GM23338 (cell line): ENCODE data around the gene PRR11. TPM values are rescaled to one million over a fixed set of nuclear protein-coding genes. Genes with fewer than 3 reads are reported as not detected.

ENCODE experiments used
- ATAC-seq: fragments of 200-7000 bp; cut with Tn5 transposase; 3 replicates; pipeline ENCODE4 v1.9.1; 2020
- DNase-seq: peaks from one replicate; pipeline ENCODE4 v3.0.0-alpha.2; 2015; ENCODE audit warnings: low spot score
- H2AFZ ChIP-seq: fragments of 200-600 bp; sonication (generic); 2 replicates; pipeline ENCODE4 v1.8.0; 2016; ENCODE audit warnings: antibody characterized with exemption, mild to moderate bottlenecking, moderate library complexity
- H3F3A ChIP-seq: fragments of 200-600 bp; sonication (generic); replicated peaks from 2 replicates; pipeline ENCODE4 v1.8.0; 2017; ENCODE audit warnings: antibody characterized with exemption, mixed run types, low read depth
- H3K27ac ChIP-seq: fragments of 200-600 bp; sonication (generic); 2 replicates; pipeline ENCODE4 v1.6.1; 2016; ENCODE audit warnings: low read depth
- H3K27me3 ChIP-seq: fragments of 200-600 bp; sonication (generic); 2 replicates; pipeline ENCODE4 v1.8.0; 2016; ENCODE audit warnings: mild to moderate bottlenecking, mixed run types, moderate library complexity; ENCODE audit not compliant: insufficient read depth
- H3K36me3 ChIP-seq: fragments of 200-600 bp; sonication (generic); 2 replicates; pipeline ENCODE4 v1.8.0; 2016; ENCODE audit warnings: mild to moderate bottlenecking; ENCODE audit not compliant: insufficient read depth
- H3K4me1 ChIP-seq: fragments of 200-600 bp; sonication (generic); 2 replicates; pipeline ENCODE4 v1.8.0; 2016; ENCODE audit warnings: mild to moderate bottlenecking, moderate library complexity; ENCODE audit not compliant: insufficient read depth
- H3K4me2 ChIP-seq: fragments of 200-600 bp; sonication (generic); 2 replicates; pipeline ENCODE4 v1.7.1; 2017; ENCODE audit warnings: mixed run types
- H3K4me3 ChIP-seq: fragments of 200-600 bp; sonication (generic); 2 replicates; pipeline ENCODE4 v1.6.1; 2016; ENCODE audit warnings: mixed run types
- H3K79me2 ChIP-seq: fragments of 200-600 bp; sonication (generic); replicated peaks from 2 replicates; pipeline ENCODE4 v1.8.0; 2017; ENCODE audit warnings: mild to moderate bottlenecking; ENCODE audit not compliant: insufficient read depth
- H3K9me2 ChIP-seq: fragments of 200-600 bp; sonication (generic); 2 replicates; pipeline ENCODE4 v1.8.0; 2017; ENCODE audit not compliant: insufficient read depth
- H4K20me1 ChIP-seq: fragments of 200-600 bp; sonication (generic); replicated peaks from 2 replicates; pipeline ENCODE4 v1.8.0; 2017; ENCODE audit warnings: mild to moderate bottlenecking; ENCODE audit not compliant: insufficient read depth
- H3K27ac Mint-ChIP-seq: 2 replicates; pipeline ENCODE4 v1.8.0; 2020; ENCODE audit warnings: inconsistent platforms, mild to moderate bottlenecking, moderate library complexity, mixed read lengths
- H3K27me3 Mint-ChIP-seq: 3 replicates; pipeline ENCODE4 v1.8.0; 2022; ENCODE audit warnings: low read depth, mild to moderate bottlenecking, moderate library complexity, mixed read lengths, inconsistent platforms; ENCODE audit not compliant: insufficient read depth, poor library complexity
- H3K36me3 Mint-ChIP-seq: 3 replicates; pipeline ENCODE4 v1.8.0; 2021; ENCODE audit warnings: low read depth, mild to moderate bottlenecking, inconsistent platforms, moderate library complexity, mixed read lengths
- H3K4me1 Mint-ChIP-seq: 3 replicates; pipeline ENCODE4 v1.8.0; 2020; ENCODE audit warnings: mild to moderate bottlenecking, inconsistent platforms, mixed read lengths
- H3K4me3 Mint-ChIP-seq: 3 replicates; pipeline ENCODE4 v1.8.0; 2021; ENCODE audit warnings: moderate library complexity, mild to moderate bottlenecking, inconsistent platforms, mixed read lengths
- H3K9me3 Mint-ChIP-seq: 3 replicates; pipeline ENCODE4 v1.8.0; 2020; ENCODE audit warnings: moderate library complexity, mild to moderate bottlenecking, inconsistent platforms, mixed read lengths
- CREB1 ChIP-seq: fragments of 250-450 bp; sonication (Bioruptor Pico); IDR thresholded peaks from 2 replicates; pipeline ENCODE4 v1.5.0; 2020; ENCODE audit warnings: low read depth, mild to moderate bottlenecking, moderate library complexity
- EZH2 ChIP-seq: fragments of 200-600 bp; sonication (generic); IDR thresholded peaks from one replicate; pipeline ENCODE4 v1.8.0; 2017; ENCODE audit warnings: antibody characterized with exemption, mild to moderate bottlenecking, low read depth; ENCODE audit not compliant: unreplicated experiment
- STAT1 ChIP-seq: IDR thresholded peaks from one replicate; pipeline ENCODE4 v1.6.1; 2016; ENCODE audit warnings: antibody characterized with exemption; ENCODE audit not compliant: unreplicated experiment
- ZNF114 ChIP-seq: fragments of 250-450 bp; sonication (Bioruptor Pico); IDR thresholded peaks from 2 replicates; pipeline ENCODE4 v1.5.0; 2020; ENCODE audit warnings: mild to moderate bottlenecking, moderate library complexity
- ZNF331 ChIP-seq: fragments of 250-450 bp; sonication (Bioruptor Pico); IDR thresholded peaks from 2 replicates; pipeline ENCODE4 v1.5.0; 2020; ENCODE audit warnings: low read depth, mild to moderate bottlenecking, moderate library complexity
- polyA plus RNA-seq: library from polyadenylated mRNA; unstranded; fragments of >200 nt; fragmentation: Nextera tagmentation; extraction: Ambion mirVana; gene quantifications from 2 replicates; pipeline ENCODE4 v1.2.1, GENCODE V29; 2016
- total RNA-seq: library from RNA; depleted of rRNA; stranded (reverse); fragments of >200 nt; shearing (Covaris generic); gene quantifications from 2 replicates; pipeline ENCODE4 v1.2.3, GENCODE V29; 2014
- TF ChIP-seq, protein P1 (sequence below): IDR thresholded peaks from one replicate; pipeline ENCODE4 v1.6.1; 2018; ENCODE audit warnings: antibody characterized with exemption; ENCODE audit not compliant: unreplicated experiment
- TF ChIP-seq, protein P2 (sequence below): fragments of 250-450 bp; sonication (Bioruptor Pico); IDR thresholded peaks from 2 replicates; pipeline ENCODE4 v1.5.0; 2020; ENCODE audit warnings: mild to moderate bottlenecking, moderate library complexity

The PRR11 gene
- total and polyA plus RNA-seq, 2 experiments from 2014 or later = 42.7 to 55.9 TPM

DNA sequence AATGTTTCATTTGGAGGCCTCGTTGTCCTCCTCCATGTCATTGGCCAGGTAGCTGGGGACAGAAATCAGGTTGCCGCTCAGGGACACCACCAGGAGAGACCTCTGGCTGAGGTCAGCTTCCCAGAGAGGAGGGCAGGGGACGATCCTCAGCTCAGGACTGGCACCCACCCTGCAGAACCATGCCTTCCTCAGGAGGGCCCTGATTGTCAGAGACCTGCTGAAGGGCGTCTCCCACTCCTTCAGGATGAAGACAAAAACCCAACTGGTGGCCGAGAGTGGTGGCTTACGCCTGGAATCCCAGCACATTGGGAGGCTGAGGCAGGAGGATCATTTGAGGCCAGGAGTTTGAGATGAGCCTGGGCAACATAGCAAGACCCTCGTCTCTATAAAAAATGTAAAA is 19.5 kb downstream of the PRR11 start:
- Histone ChIP-seq H3K4me1 (no peaks in the 10 kb centered on the region), H3K4me2 (no peak overlapping the region), H3K4me3 (no peak overlapping the region), H3K79me2 (peaks cover 2% of the 10 kb centered on the region; the same call in 1 of the 2 replicates), H3K27me3 (no peaks in the 10 kb centered on the region), H3K9me2 (no peaks in the 10 kb centered on the region), H4K20me1 (no peaks in the 10 kb centered on the region; the same call in 1 of the 2 replicates), H3K36me3 (peaks cover 17% of the 10 kb centered on the region; the same call in 1 of the 2 replicates), H3K27ac (no peak overlapping the region), H3F3A (no peaks in the 10 kb centered on the region), H2AFZ (no peak overlapping the region)
- peaks cover 5% of the 10 kb centered on the region; the same call in 2 of the 3 replicates for H3K9me3 Mint-ChIP-seq
- H3K4me3 Mint-ChIP-seq = no peak overlapping the region
- H3K27ac Mint-ChIP-seq = no peak overlapping the region
- no peaks in the 10 kb centered on the region; the same call in 2 of the 3 replicates for H3K4me1 Mint-ChIP-seq
- ATAC-seq (no peak), DNase-seq (no peak)
- H3K36me3 Mint-ChIP-seq = peaks cover 49% of the 10 kb centered on the region
- H3K27me3 Mint-ChIP-seq = peaks cover 4% of the 10 kb centered on the region
- TF ChIP-seq ZNF331 (CRISPR knock-in tag) = no peak
- TF ChIP-seq STAT1 = no peak
- TF ChIP-seq, protein P1, sequence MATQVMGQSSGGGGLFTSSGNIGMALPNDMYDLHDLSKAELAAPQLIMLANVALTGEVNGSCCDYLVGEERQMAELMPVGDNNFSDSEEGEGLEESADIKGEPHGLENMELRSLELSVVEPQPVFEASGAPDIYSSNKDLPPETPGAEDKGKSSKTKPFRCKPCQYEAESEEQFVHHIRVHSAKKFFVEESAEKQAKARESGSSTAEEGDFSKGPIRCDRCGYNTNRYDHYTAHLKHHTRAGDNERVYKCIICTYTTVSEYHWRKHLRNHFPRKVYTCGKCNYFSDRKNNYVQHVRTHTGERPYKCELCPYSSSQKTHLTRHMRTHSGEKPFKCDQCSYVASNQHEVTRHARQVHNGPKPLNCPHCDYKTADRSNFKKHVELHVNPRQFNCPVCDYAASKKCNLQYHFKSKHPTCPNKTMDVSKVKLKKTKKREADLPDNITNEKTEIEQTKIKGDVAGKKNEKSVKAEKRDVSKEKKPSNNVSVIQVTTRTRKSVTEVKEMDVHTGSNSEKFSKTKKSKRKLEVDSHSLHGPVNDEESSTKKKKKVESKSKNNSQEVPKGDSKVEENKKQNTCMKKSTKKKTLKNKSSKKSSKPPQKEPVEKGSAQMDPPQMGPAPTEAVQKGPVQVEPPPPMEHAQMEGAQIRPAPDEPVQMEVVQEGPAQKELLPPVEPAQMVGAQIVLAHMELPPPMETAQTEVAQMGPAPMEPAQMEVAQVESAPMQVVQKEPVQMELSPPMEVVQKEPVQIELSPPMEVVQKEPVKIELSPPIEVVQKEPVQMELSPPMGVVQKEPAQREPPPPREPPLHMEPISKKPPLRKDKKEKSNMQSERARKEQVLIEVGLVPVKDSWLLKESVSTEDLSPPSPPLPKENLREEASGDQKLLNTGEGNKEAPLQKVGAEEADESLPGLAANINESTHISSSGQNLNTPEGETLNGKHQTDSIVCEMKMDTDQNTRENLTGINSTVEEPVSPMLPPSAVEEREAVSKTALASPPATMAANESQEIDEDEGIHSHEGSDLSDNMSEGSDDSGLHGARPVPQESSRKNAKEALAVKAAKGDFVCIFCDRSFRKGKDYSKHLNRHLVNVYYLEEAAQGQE = no peak
- TF ChIP-seq ZNF114 (CRISPR knock-in tag) = no peak
- no peak for TF ChIP-seq CREB1
- TF ChIP-seq, protein P2, sequence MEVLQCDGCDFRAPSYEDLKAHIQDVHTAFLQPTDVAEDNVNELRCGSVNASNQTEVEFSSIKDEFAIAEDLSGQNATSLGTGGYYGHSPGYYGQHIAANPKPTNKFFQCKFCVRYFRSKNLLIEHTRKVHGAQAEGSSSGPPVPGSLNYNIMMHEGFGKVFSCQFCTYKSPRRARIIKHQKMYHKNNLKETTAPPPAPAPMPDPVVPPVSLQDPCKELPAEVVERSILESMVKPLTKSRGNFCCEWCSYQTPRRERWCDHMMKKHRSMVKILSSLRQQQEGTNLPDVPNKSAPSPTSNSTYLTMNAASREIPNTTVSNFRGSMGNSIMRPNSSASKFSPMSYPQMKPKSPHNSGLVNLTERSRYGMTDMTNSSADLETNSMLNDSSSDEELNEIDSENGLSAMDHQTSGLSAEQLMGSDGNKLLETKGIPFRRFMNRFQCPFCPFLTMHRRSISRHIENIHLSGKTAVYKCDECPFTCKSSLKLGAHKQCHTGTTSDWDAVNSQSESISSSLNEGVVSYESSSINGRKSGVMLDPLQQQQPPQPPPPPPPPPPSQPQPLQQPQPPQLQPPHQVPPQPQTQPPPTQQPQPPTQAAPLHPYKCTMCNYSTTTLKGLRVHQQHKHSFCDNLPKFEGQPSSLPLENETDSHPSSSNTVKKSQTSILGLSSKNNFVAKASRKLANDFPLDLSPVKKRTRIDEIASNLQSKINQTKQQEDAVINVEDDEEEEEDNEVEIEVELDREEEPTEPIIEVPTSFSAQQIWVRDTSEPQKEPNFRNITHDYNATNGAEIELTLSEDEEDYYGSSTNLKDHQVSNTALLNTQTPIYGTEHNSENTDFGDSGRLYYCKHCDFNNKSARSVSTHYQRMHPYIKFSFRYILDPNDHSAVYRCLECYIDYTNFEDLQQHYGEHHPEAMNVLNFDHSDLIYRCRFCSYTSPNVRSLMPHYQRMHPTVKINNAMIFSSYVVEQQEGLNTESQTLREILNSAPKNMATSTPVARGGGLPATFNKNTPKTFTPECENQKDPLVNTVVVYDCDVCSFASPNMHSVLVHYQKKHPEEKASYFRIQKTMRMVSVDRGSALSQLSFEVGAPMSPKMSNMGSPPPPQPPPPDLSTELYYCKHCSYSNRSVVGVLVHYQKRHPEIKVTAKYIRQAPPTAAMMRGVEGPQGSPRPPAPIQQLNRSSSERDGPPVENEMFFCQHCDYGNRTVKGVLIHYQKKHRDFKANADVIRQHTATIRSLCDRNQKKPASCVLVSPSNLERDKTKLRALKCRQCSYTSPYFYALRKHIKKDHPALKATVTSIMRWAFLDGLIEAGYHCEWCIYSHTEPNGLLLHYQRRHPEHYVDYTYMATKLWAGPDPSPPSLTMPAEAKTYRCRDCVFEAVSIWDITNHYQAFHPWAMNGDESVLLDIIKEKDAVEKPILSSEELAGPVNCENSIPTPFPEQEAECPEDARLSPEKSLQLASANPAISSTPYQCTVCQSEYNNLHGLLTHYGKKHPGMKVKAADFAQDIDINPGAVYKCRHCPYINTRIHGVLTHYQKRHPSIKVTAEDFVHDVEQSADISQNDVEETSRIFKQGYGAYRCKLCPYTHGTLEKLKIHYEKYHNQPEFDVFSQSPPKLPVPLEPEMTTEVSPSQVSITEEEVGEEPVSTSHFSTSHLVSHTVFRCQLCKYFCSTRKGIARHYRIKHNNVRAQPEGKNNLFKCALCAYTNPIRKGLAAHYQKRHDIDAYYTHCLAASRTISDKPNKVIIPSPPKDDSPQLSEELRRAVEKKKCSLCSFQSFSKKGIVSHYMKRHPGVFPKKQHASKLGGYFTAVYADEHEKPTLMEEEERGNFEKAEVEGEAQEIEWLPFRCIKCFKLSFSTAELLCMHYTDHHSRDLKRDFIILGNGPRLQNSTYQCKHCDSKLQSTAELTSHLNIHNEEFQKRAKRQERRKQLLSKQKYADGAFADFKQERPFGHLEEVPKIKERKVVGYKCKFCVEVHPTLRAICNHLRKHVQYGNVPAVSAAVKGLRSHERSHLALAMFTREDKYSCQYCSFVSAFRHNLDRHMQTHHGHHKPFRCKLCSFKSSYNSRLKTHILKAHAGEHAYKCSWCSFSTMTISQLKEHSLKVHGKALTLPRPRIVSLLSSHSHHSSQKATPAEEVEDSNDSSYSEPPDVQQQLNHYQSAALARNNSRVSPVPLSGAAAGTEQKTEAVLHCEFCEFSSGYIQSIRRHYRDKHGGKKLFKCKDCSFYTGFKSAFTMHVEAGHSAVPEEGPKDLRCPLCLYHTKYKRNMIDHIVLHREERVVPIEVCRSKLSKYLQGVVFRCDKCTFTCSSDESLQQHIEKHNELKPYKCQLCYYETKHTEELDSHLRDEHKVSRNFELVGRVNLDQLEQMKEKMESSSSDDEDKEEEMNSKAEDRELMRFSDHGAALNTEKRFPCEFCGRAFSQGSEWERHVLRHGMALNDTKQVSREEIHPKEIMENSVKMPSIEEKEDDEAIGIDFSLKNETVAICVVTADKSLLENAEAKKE (CRISPR knock-in tag) = no peak
- no peak for TF ChIP-seq EZH2
